Stomach (tissue), 9 donors: ENCODE measurements around the gene ARSI. TPM values are rescaled to one million over a fixed set of nuclear protein-coding genes. Genes with fewer than 3 reads are reported as not detected.

Experiments used
- DNase-seq, 2 donors: peaks; one replicate each; pipeline versions ENCODE4 v3.0.0 to v3.0.0-alpha.2; 2013 to 2019
- H3K27ac ChIP-seq, 5 donors: fragments of 200-600 bp in 4 of 5; sonication (generic) in 4 of 5; one replicate each; pipeline ENCODE4 v1.5.1; 2013 to 2019; ENCODE audit warnings: mild to moderate bottlenecking in 1 of 5, moderate library complexity in 1 of 5
- H3K27me3 ChIP-seq, 3 donors: fragments of 200-600 bp; sonication (generic); one replicate each; pipeline ENCODE4 v1.5.1; 2017 to 2019; ENCODE audit warnings: mixed run types in 1 of 3
- H3K36me3 ChIP-seq, 4 donors: fragments of 200-600 bp; sonication (generic); 1 replicate in 3 of 4; 2 replicates in 1 of 4; pipeline ENCODE4 v1.5.1; 2016 to 2019
- H3K4me1 ChIP-seq, 4 donors: fragments of 200-600 bp; sonication (generic); one replicate each; pipeline ENCODE4 v1.5.1; 2016 to 2019
- H3K4me3 ChIP-seq, 4 donors: fragments of 200-600 bp; sonication (generic) in 3 of 4; one replicate each; pipeline ENCODE4 v1.5.1; 2016 to 2019; ENCODE audit warnings: mild to moderate bottlenecking in 1 of 4
- H3K9me3 ChIP-seq, 4 donors: fragments of 200-600 bp; sonication (generic); one replicate each; pipeline ENCODE4 v1.5.1; 2016 to 2019
- CTCF ChIP-seq, 7 experiments: fragments of 450-650 bp in 4 of 7; fragments of 200-600 bp in 3 of 7; sonication (generic) in 3 of 7; IDR thresholded peaks; one replicate each; pipeline ENCODE4 v1.5.1; 2016 to 2019; ENCODE audit warnings: antibody characterized with exemption in 7 of 7, control low read depth in 2 of 7, mild to moderate bottlenecking in 1 of 7
- EP300 ChIP-seq: sonication (generic); formaldehyde crosslinking; IDR thresholded peaks from one replicate; pipeline ENCODE4 v1.6.1; 2017; ENCODE audit warnings: antibody characterized with exemption
- POLR2A ChIP-seq, 4 donors: fragments of 450-650 bp; IDR thresholded peaks; one replicate each; pipeline ENCODE4 v1.6.1; 2016; ENCODE audit warnings: antibody characterized with exemption in 4 of 4, control low read depth in 2 of 4, mild to moderate bottlenecking in 1 of 4, moderate library complexity in 1 of 4
- POLR2AphosphoS5 ChIP-seq, 3 donors: sonication (generic); formaldehyde crosslinking; IDR thresholded peaks; one replicate each; pipeline ENCODE4 v1.6.1; 2016; ENCODE audit warnings: antibody characterized with exemption in 3 of 3
- WGBS, 5 donors: extraction: QIAGEN DNeasy Blood & Tissue Kit in 3 of 5; methylation state at CpG; one replicate each; pipeline versions ENCODE4 v1.1.5 to v1.1.7; 2013 to 2018; 5-methylcytosine and 5-hydroxymethylcytosine counted together
- intact Hi-C: fragments of 100-400 bp; cut with DNase I; formaldehyde crosslinking; loops from one replicate; pipeline ENCODE4 v1.15.1; 2023; ENCODE audit warnings: low total_unique reads
- polyA plus RNA-seq, 3 donors: library from polyadenylated mRNA; stranded (reverse); fragments of 200-250 nt; gene quantifications; one replicate each; pipeline ENCODE4 v1.2.3, GENCODE V29; 2013
- total RNA-seq, 5 donors: library from RNA; depleted of rRNA; stranded (reverse); fragments of >200 nt; gene quantifications; one replicate each; pipeline versions ENCODE4 v1.1.0 to v1.2.3, GENCODE V29; 2014 to 2016
- donor health status: healthy with polysubstance abuse.
- donor health status: Bipolar disorder and iron deficiency.
- donor health status: healthy.

The ARSI gene
- total and polyA plus RNA-seq, 8 donors: 0.35 to 7.0 (median 1.7) TPM; not detected in 3

DNA sequence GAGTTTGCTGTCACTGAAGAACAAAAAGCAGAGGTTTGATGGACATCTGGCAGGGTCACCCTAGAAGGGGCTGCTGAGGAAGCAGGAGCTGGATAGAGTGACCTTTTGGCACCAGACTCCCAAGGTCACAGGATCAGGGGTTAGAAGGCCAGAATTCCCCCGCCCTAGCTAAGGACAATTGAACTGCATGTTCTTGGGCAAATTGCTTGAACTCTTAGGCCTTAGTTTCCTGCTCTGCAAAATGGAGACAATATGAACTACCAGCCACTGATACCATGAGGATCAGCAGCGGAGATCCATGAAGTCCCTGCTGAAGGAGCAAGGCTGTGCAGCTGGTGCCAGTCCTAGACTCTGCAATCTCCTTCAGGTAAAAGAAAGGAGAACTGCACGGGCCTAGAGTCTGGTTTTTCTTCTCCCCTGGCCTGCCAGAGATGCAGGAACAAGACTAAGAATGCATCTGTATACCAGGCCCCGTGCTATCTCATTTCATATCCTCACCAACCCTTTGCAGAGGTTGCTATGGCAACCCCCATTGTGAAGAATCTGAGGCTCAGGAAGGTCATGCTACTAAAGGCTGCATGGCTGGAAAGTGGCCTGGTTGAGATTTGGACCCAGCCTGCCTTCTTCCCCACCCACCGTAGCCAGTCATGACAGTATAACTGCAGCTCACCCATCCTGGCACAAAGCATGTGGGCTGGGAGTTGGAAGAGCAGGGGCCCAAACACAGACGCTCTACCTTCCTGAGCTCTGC lies 46.9 kb downstream of the ARSI start:
- WGBS, 5 donors: 59 to 81% (median 68%) methylated on average over 6 of the region's 6 CpGs
- TF ChIP-seq EP300: no peak
- TF ChIP-seq POLR2A (IDR thresholded peaks at IDR 0.05): no peak
- no peak for TF ChIP-seq POLR2AphosphoS5 (IDR thresholded peaks at IDR 0.05)
- no peak for TF ChIP-seq CTCF (IDR thresholded peaks at IDR 0.05)
- Histone ChIP-seq H3K4me1 (peaks cover 0 to 8% (median 3%) of the 10 kb centered on the region in 4 donors), H3K27me3 (no peaks in the 10 kb centered on the region), H3K9me3 (no peaks in the 10 kb centered on the region), H3K36me3 (no peaks in the 10 kb centered on the region), H3K4me3 (no peak overlapping the region), H3K27ac (no peak overlapping the region)
- DNase-seq: no peak
- intact Hi-C loops: no loop called here

DNA sequence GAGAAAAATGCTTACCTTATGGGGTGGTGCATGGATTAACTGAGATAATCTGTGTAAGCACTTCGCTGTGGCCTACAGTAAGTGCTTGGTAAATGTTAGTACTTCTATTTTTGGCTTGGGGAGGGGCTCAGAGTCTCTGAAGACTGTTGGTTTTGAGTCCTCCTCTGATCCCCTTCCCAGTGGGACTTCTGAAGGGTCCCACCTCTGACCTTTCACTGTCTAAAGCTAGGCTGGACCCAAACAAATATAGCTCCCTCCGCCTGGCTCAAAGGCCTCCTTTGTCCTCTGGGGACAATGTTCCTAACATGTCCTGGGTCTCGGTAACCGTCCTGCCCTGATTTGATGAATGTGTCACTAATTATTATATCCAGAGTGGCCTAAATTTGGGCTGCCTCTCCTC lies 47.9 kb downstream of the ARSI start:
- WGBS, 5 donors: 30 to 67% (median 53%) methylated on average over 4 of the region's 4 CpGs
- Histone ChIP-seq H3K9me3 (no peaks in the 10 kb centered on the region), H3K27me3 (no peaks in the 10 kb centered on the region), H3K36me3 (no peaks in the 10 kb centered on the region), H3K4me1 (peaks cover 0 to 8% (median 3%) of the 10 kb centered on the region in 4 donors), H3K27ac (no peak overlapping the region), H3K4me3 (no peak overlapping the region)
- TF ChIP-seq CTCF (IDR thresholded peaks at IDR 0.05) (no peak), EP300 (no peak), POLR2A (IDR thresholded peaks at IDR 0.05) (no peak), POLR2AphosphoS5 (IDR thresholded peaks at IDR 0.05) (no peak)
- DNase-seq: no peak
- intact Hi-C loops: no loop called here

DNA sequence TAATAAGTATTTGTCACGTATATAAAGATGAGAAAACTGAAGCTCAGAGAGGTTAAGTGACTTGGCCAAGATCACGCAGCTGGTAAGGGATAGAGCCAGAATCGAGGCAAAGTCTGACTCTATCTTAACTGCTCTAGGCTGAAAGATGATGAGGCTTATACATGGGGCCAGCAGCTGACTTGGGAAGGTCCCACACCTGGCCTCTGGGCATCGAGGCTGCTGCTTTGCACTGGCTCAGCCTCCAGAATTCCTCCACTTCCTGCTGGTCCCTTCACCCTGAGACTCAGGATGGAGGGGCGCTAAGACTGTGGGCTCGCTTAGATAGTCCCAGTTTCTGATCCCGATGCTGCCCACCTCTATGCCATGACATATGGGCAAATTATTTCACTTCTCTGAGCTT lies 48.3 kb downstream of the ARSI start:
- no peak for DNase-seq
- H3K27ac ChIP-seq: no peak overlapping the region
- intact Hi-C loops: no loop called here
- no peaks in the 10 kb centered on the region for H3K36me3 ChIP-seq
- no peak overlapping the region for H3K4me3 ChIP-seq
- no peaks in the 10 kb centered on the region for H3K9me3 ChIP-seq
- H3K4me1 ChIP-seq: peaks cover 0 to 8% (median 3%) of the 10 kb centered on the region in 4 donors
- WGBS, 5 donors: 54 to 65% (median 60%) methylated on average over 7 of the region's 7 CpGs
- TF ChIP-seq POLR2AphosphoS5 (IDR thresholded peaks at IDR 0.05) (no peak), EP300 (no peak), POLR2A (IDR thresholded peaks at IDR 0.05) (no peak), CTCF (IDR thresholded peaks at IDR 0.05) (no peak)
- H3K27me3 ChIP-seq: no peaks in the 10 kb centered on the region

DNA sequence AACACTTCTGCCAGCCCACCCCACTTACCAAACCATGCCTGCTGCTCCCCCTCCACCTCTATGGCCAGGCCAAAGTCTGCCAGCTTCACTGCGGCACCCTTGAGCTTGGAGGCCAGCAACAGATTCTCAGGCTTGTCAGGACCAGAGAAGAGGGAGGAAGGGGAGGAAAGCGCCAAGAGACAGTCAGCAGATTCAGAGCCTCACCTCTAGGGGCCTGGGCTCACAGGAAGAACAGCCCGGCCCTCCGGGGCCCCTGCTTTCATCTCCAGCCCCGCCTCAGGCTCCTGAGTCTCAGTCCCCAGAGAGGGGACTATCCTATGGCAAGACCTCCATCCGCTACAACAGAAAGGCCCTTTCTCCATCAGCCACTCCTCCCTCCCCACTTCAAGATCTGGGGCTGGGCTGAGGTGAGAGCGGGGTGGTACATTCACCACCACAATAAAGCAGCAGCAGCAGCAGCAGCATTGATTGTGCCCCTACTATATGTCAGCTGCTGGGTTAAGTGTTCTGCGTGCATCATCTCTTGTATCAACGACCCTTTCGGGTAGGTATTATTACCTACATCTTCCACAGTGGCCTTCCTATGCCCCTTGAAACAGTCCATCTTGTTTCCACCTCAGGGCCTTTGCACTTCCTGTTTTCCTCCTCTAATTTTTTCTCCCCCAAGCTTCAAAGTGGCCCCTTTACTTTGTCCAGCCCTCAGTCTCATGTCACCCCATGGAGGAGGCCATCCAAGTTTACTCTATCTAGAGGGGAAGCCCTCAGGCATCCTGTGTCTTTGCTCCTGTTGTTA lies 49.1 kb downstream of the ARSI start:
- H3K36me3 ChIP-seq: no peaks in the 10 kb centered on the region
- DNase-seq: no peak
- no peaks in the 10 kb centered on the region for H3K9me3 ChIP-seq
- WGBS, 5 donors: 90 to 98% (median 94%) methylated on average over 6 to 10 of the region's 10 CpGs
- no peak for TF ChIP-seq EP300
- no peak for TF ChIP-seq CTCF (IDR thresholded peaks at IDR 0.05)
- no peak for TF ChIP-seq POLR2A (IDR thresholded peaks at IDR 0.05)
- TF ChIP-seq POLR2AphosphoS5 (IDR thresholded peaks at IDR 0.05): no peak
- peaks cover 0 to 8% (median 3%) of the 10 kb centered on the region in 4 donors for H3K4me1 ChIP-seq
- intact Hi-C loops: no loop called here
- H3K27ac ChIP-seq: no peak overlapping the region
- no peaks in the 10 kb centered on the region for H3K27me3 ChIP-seq
- no peak overlapping the region for H3K4me3 ChIP-seq
